ENCODE results near the gene ACBD4.

Gene ACBD4

GRCh38 chr17:45112559-45113423, 22.7 kb upstream of the ACBD4 start:
- H4K20me1 ChIP-seq (ENCODE audit: insufficient read depth) = no peaks in the 10 kb centered on the region
- no peaks in the 10 kb centered on the region for H3K27me3 ChIP-seq (ENCODE audit: insufficient read depth, low read depth)
- no peak overlapping the region for H3K4me3 ChIP-seq (IDR thresholded peaks at IDR 0.05; ENCODE audit: insufficient read depth, low read depth, low read length)
- no peak overlapping the region for H2AFZ ChIP-seq (ENCODE audit: low read depth)
- no peak overlapping the region for H3K4me2 ChIP-seq
- no peaks in the 10 kb centered on the region for H3K4me1 ChIP-seq (ENCODE audit: low read depth, poor library complexity, severe bottlenecking)
- TF ChIP-seq, protein P1, sequence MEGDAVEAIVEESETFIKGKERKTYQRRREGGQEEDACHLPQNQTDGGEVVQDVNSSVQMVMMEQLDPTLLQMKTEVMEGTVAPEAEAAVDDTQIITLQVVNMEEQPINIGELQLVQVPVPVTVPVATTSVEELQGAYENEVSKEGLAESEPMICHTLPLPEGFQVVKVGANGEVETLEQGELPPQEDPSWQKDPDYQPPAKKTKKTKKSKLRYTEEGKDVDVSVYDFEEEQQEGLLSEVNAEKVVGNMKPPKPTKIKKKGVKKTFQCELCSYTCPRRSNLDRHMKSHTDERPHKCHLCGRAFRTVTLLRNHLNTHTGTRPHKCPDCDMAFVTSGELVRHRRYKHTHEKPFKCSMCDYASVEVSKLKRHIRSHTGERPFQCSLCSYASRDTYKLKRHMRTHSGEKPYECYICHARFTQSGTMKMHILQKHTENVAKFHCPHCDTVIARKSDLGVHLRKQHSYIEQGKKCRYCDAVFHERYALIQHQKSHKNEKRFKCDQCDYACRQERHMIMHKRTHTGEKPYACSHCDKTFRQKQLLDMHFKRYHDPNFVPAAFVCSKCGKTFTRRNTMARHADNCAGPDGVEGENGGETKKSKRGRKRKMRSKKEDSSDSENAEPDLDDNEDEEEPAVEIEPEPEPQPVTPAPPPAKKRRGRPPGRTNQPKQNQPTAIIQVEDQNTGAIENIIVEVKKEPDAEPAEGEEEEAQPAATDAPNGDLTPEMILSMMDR (conservative IDR thresholded peaks at IDR 0.05; ENCODE audit: low read depth, low read length) = no peak
- H3K79me2 ChIP-seq (ENCODE audit: insufficient read depth, low read depth) = no peaks in the 10 kb centered on the region
- no peak overlapping the region for H3K27ac ChIP-seq
- H3K9ac ChIP-seq = no peak overlapping the region
- no peaks in the 10 kb centered on the region for H3K36me3 ChIP-seq (ENCODE audit: insufficient read depth)

DNA sequence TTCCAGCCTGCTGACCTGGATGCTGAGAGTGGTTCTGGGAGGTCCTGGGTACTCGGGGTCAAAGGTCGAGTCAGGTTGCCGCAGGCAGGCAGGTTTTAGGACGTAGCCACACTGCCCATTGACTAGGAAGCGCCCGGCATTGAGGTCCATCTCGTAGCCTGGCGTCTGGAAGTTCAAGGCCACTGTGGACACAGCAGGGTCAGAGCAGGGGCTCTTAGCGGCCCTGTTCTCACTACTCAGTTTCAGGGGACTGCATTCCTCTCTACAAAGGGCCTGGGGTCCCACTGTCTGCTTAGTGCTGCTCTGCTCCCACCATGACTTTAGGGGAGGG, 22.1 kb upstream of the ACBD4 start:
- no peak overlapping the region for H3K9ac ChIP-seq
- no peak overlapping the region for H2AFZ ChIP-seq (ENCODE audit: low read depth)
- no peak overlapping the region for H3K27ac ChIP-seq
- H3K4me2 ChIP-seq = no peak overlapping the region
- no peaks in the 10 kb centered on the region for H3K36me3 ChIP-seq (ENCODE audit: insufficient read depth)
- H3K27me3 ChIP-seq (ENCODE audit: insufficient read depth, low read depth) = no peaks in the 10 kb centered on the region
- H3K4me1 ChIP-seq (ENCODE audit: low read depth, poor library complexity, severe bottlenecking) = no peaks in the 10 kb centered on the region
- no peaks in the 10 kb centered on the region for H4K20me1 ChIP-seq (ENCODE audit: insufficient read depth)
- TF ChIP-seq, protein P1 (conservative IDR thresholded peaks at IDR 0.05; ENCODE audit: low read depth, low read length) = no peak
- no peak overlapping the region for H3K4me3 ChIP-seq (IDR thresholded peaks at IDR 0.05; ENCODE audit: insufficient read depth, low read depth, low read length)
- no peaks in the 10 kb centered on the region for H3K79me2 ChIP-seq (ENCODE audit: insufficient read depth, low read depth)

- no peak overlapping the region for H3K27ac ChIP-seq
- TF ChIP-seq, protein P1 (conservative IDR thresholded peaks at IDR 0.05; ENCODE audit: low read depth, low read length) = no peak
- H4K20me1 ChIP-seq (ENCODE audit: insufficient read depth) = no peaks in the 10 kb centered on the region
- H2AFZ ChIP-seq (ENCODE audit: low read depth) = no peak overlapping the region
- H3K4me1 ChIP-seq (ENCODE audit: low read depth, poor library complexity, severe bottlenecking) = no peaks in the 10 kb centered on the region
- no peak overlapping the region for H3K4me3 ChIP-seq (IDR thresholded peaks at IDR 0.05; ENCODE audit: insufficient read depth, low read depth, low read length)
- H3K27me3 ChIP-seq (ENCODE audit: insufficient read depth, low read depth) = no peaks in the 10 kb centered on the region
- H3K9ac ChIP-seq = no peak overlapping the region
- no peaks in the 10 kb centered on the region for H3K79me2 ChIP-seq (ENCODE audit: insufficient read depth, low read depth)
- no peak overlapping the region for H3K4me2 ChIP-seq
- H3K36me3 ChIP-seq (ENCODE audit: insufficient read depth) = no peaks in the 10 kb centered on the region
These were observed 21.2 kb upstream of the ACBD4 start for GRCh38 chr17:45114117-45114932.

DNA sequence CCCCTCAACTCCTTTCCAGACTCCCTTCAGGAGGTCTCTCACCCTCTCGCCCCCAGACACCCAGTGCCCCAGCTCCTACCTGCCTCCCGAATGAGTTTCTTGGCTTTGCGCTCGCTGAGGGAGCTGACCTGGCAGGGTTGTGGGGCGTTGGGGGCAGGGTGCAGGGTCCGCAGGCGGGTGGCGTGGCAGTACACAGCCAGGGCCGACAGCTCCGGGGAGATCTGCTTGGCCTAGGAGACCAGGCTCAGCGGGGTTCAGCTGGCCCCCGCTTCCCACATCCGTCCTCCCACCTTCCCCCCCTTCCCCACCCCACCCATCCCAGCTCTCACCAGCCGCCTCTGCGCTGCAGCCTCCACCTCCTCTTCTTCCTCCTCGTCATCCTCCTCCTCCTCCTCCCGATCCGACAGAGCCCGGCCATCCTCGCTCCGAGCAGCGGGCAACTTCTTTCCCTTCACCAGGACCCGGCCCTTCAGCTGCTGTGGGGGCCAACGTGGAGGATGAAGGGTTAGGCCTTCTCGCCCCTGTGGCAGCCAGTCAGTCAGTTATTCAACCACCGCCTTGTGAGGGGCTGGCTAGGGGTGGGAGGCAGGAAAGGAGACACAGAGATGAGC, 20.4 kb upstream of the ACBD4 start:
- no peak overlapping the region for H2AFZ ChIP-seq (ENCODE audit: low read depth)
- H3K27me3 ChIP-seq (ENCODE audit: insufficient read depth, low read depth) = no peaks in the 10 kb centered on the region
- TF ChIP-seq, protein P1 (conservative IDR thresholded peaks at IDR 0.05; ENCODE audit: low read depth, low read length) = no peak
- H3K27ac ChIP-seq = no peak overlapping the region
- H3K4me3 ChIP-seq (IDR thresholded peaks at IDR 0.05; ENCODE audit: insufficient read depth, low read depth, low read length) = no peak overlapping the region
- H3K4me1 ChIP-seq (ENCODE audit: low read depth, poor library complexity, severe bottlenecking) = no peaks in the 10 kb centered on the region
- no peaks in the 10 kb centered on the region for H4K20me1 ChIP-seq (ENCODE audit: insufficient read depth)
- H3K9ac ChIP-seq = no peak overlapping the region
- no peaks in the 10 kb centered on the region for H3K79me2 ChIP-seq (ENCODE audit: insufficient read depth, low read depth)
- H3K4me2 ChIP-seq = no peak overlapping the region
- H3K36me3 ChIP-seq (ENCODE audit: insufficient read depth) = no peaks in the 10 kb centered on the region

All from KMS-11 (cell line).